Measurements from ENCODE around the gene RASAL1. TPM values are rescaled to one million over a fixed set of nuclear protein-coding genes. Genes with fewer than 3 reads are reported as not detected.

Gene RASAL1
- total RNA-seq, 1 donor from 2014 or later, result not detected

- Mint-ChIP-seq H3K36me3 (ENCODE audit: unreplicated experiment) (peaks cover 7% of the 10 kb centered on the region), H3K9me3 (ENCODE audit: unreplicated experiment) (peaks cover 4% of the 10 kb centered on the region), H3K4me1 (ENCODE audit: low read depth, unreplicated experiment) (peaks cover 5% of the 10 kb centered on the region), H3K27me3 (ENCODE audit: unreplicated experiment) (peaks cover 1% of the 10 kb centered on the region), H3K4me3 (ENCODE audit: unreplicated experiment) (no peak overlapping the region), H3K27ac (ENCODE audit: unreplicated experiment) (no peak overlapping the region)
- DNase-seq, result no peak
- no peak for TF ChIP-seq CTCF (IDR thresholded peaks at IDR 0.05; ENCODE audit: partially characterized antibody, unreplicated experiment)
These were observed 46.4 kb upstream of the RASAL1 start for GRCh38 chr12:113181975-113182374.

- TF ChIP-seq CTCF (IDR thresholded peaks at IDR 0.05; ENCODE audit: partially characterized antibody, unreplicated experiment), result no peak
- Mint-ChIP-seq H3K4me3 (ENCODE audit: unreplicated experiment) (no peak overlapping the region), H3K4me1 (ENCODE audit: low read depth, unreplicated experiment) (no peaks in the 10 kb centered on the region), H3K9me3 (ENCODE audit: unreplicated experiment) (peaks cover 4% of the 10 kb centered on the region), H3K27me3 (ENCODE audit: unreplicated experiment) (peaks cover 1% of the 10 kb centered on the region), H3K27ac (ENCODE audit: unreplicated experiment) (no peak overlapping the region), H3K36me3 (ENCODE audit: unreplicated experiment) (peaks cover 11% of the 10 kb centered on the region)
- no peak for DNase-seq
These were observed 44.8 kb upstream of the RASAL1 start for GRCh38 chr12:113180333-113180732.

GRCh38 chr12:113179023-113179422 is 43.5 kb upstream of the RASAL1 start:
- DNase-seq, result no peak

GRCh38 chr12:113174461-113175384 is 39.2 kb upstream of the RASAL1 start:
- Mint-ChIP-seq H3K4me3 (ENCODE audit: unreplicated experiment) (no peak overlapping the region), H3K27ac (ENCODE audit: unreplicated experiment) (no peak overlapping the region), H3K27me3 (ENCODE audit: unreplicated experiment) (peaks cover 2% of the 10 kb centered on the region), H3K9me3 (ENCODE audit: unreplicated experiment) (no peaks in the 10 kb centered on the region), H3K4me1 (ENCODE audit: low read depth, unreplicated experiment) (no peaks in the 10 kb centered on the region), H3K36me3 (ENCODE audit: unreplicated experiment) (peaks cover 11% of the 10 kb centered on the region)
- peak; percentile 87 for DNase-seq
- peak; percentile 100 for TF ChIP-seq CTCF (IDR thresholded peaks at IDR 0.05; ENCODE audit: partially characterized antibody, unreplicated experiment)

More at GRCh38 chr12:113179023-113179422, 43.5 kb upstream of the RASAL1 start:
- no peak overlapping the region for H3K4me3 Mint-ChIP-seq (ENCODE audit: unreplicated experiment)
- no peak for TF ChIP-seq CTCF (IDR thresholded peaks at IDR 0.05; ENCODE audit: partially characterized antibody, unreplicated experiment)
- no peak overlapping the region for H3K27ac Mint-ChIP-seq (ENCODE audit: unreplicated experiment)
- no peaks in the 10 kb centered on the region for H3K4me1 Mint-ChIP-seq (ENCODE audit: low read depth, unreplicated experiment)
- peaks cover 11% of the 10 kb centered on the region for H3K36me3 Mint-ChIP-seq (ENCODE audit: unreplicated experiment)
- H3K27me3 Mint-ChIP-seq (ENCODE audit: unreplicated experiment), result peaks cover 4% of the 10 kb centered on the region
- peaks cover 4% of the 10 kb centered on the region for H3K9me3 Mint-ChIP-seq (ENCODE audit: unreplicated experiment)

- Mint-ChIP-seq H3K4me3 (ENCODE audit: unreplicated experiment) (no peak overlapping the region), H3K27ac (ENCODE audit: unreplicated experiment) (no peak overlapping the region), H3K4me1 (ENCODE audit: low read depth, unreplicated experiment) (no peaks in the 10 kb centered on the region), H3K27me3 (ENCODE audit: unreplicated experiment) (peaks cover 2% of the 10 kb centered on the region), H3K9me3 (ENCODE audit: unreplicated experiment) (no peaks in the 10 kb centered on the region), H3K36me3 (ENCODE audit: unreplicated experiment) (peaks cover 11% of the 10 kb centered on the region)
- no peak for TF ChIP-seq CTCF (IDR thresholded peaks at IDR 0.05; ENCODE audit: partially characterized antibody, unreplicated experiment)
- DNase-seq, result no peak
These were observed 37.6 kb upstream of the RASAL1 start for GRCh38 chr12:113173081-113173698.
